Activated CD4-positive, alpha-beta T cell treated with anti-CD3 and anti-CD28 coated beads, Interleukin-2, amount 10 ng/mL, durations not matched to agents 24 days and 14 days (primary cell): ENCODE results near the gene PEAK3. TPM values are rescaled to one million over a fixed set of nuclear protein-coding genes. Genes with fewer than 3 reads are reported as not detected.
"Not testable (repeated sequence)": the region's sequence is repeated elsewhere in the genome, so short reads cannot be mapped to it uniquely, and the experiment has no call there.

Experiments used
- DNase-seq: peaks from one replicate; pipeline ENCODE4 v3.0.0; 2022
- H3K27ac Mint-ChIP-seq: one replicate; pipeline ENCODE4 v1.8.0; 2022; ENCODE audit warnings: mild to moderate bottlenecking, mixed read lengths
- H3K27me3 Mint-ChIP-seq: one replicate; pipeline ENCODE4 v1.8.0; 2022; ENCODE audit warnings: mixed read lengths
- H3K36me3 Mint-ChIP-seq: one replicate; pipeline ENCODE4 v1.8.0; 2022; ENCODE audit warnings: low read depth, mild to moderate bottlenecking, mixed read lengths
- H3K4me1 Mint-ChIP-seq: one replicate; pipeline ENCODE4 v1.8.0; 2021; ENCODE audit warnings: mixed read lengths
- H3K4me3 Mint-ChIP-seq: one replicate; pipeline ENCODE4 v1.8.0; 2022; ENCODE audit warnings: mild to moderate bottlenecking, moderate library complexity, mixed read lengths
- H3K9me3 Mint-ChIP-seq: one replicate; pipeline ENCODE4 v1.8.0; 2021; ENCODE audit warnings: mixed read lengths
- intact Hi-C: fragments of 100-400 bp; cut with micrococcal nuclease; formaldehyde crosslinking; loops from one replicate; pipeline ENCODE4 v1.15.1; 2023
- total RNA-seq: library from RNA; stranded (reverse); gene quantifications from 2 replicates; pipeline ENCODE4 v1.2.3, GENCODE V29; 2022

The PEAK3 gene
- total RNA-seq, 1 donor from 2014 or later, result 0.09 TPM

- Mint-ChIP-seq H3K9me3 (no peaks in the 10 kb centered on the region), H3K36me3 (peaks cover 12% of the 10 kb centered on the region), H3K4me1 (peaks cover 22% of the 10 kb centered on the region), H3K27me3 (no peaks in the 10 kb centered on the region), H3K4me3 (peak overlapping the region; percentile 85), H3K27ac (peak overlapping the region; percentile 90)
- intact Hi-C loops, result loop anchor here (5.0 kb wide), 1 partner anchor 38 kb away; the partner anchor contains the start of genes LSM7 and SPPL2B
- DNase-seq, result no peak
Observed at GRCh38 chr19:2288818-2289713, 7.1 kb upstream of the PEAK3 start.

DNA sequence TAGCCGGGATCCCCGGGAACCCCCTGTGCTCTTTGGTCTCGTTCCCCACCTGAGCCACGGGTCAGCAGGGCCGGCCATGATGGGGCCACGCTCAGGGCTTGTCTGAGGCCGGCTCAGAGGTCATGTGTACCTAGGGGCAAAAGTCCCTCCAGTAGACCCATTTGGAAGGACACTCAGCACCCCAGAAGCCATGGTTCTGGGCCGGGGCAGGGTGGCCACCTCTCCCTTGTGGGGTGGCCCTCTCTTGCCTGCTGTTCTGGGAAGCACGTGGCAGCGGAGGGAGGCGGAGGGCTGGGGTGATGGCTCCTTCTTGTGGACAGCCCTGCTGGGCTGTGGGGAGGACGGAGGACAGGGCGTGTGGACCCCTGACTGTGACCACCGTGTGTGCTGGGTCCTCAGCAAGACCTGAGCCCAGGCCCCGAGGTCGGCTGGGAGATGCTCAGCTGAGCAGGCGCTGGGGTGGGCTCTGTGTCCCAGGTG is 6.4 kb upstream of the PEAK3 start:
- H3K27me3 Mint-ChIP-seq, result no peaks in the 10 kb centered on the region
- peak overlapping the region; percentile 85 for H3K4me3 Mint-ChIP-seq
- H3K27ac Mint-ChIP-seq, result peak overlapping the region; percentile 90
- H3K36me3 Mint-ChIP-seq, result peaks cover 8% of the 10 kb centered on the region
- no peak for DNase-seq
- H3K4me1 Mint-ChIP-seq, result peaks cover 20% of the 10 kb centered on the region
- H3K9me3 Mint-ChIP-seq, result no peaks in the 10 kb centered on the region
- intact Hi-C loops, result loop anchor here (5.0 kb wide), 1 partner anchor 39 kb away; the partner anchor contains the start of genes LSM7 and SPPL2B

DNA sequence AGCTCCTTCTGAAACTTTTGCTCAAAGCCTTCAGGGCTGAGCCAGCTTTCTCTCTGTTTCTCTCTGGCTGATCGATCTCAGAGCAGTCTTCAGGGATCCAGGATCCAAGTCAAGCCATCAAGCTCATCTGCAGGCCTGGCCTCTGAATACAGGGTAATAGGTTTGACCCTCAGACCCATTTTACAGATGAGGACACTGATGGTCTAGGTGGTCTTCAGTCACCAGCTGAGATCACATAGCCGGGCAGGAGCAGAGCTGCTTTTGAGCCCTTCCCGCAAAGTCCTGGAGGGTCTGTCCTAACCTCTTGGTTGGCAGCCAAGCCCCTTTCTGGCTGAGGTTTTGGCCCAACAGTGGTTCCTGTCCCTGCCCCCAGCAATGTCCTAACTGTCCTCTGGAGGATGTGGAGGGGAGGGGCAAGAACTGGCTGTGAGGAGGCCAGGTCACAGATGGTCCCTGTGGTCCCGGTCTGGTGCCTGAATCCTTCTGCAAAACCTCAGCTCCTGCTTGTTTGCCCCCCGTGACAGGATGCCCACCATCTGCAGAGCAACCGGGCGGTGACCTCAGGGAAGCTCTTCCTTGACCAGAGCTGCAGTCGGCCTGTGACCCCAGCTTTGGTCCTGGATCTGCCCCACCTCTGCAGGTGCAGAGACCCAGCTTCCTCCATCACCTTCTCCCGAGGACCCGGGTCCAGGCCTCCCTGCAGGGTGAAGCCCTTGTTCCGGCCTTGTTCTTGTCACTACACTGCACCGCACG is 5.8 kb upstream of the PEAK3 start:
- peaks cover 5% of the 10 kb centered on the region for H3K36me3 Mint-ChIP-seq
- peaks cover 19% of the 10 kb centered on the region for H3K4me1 Mint-ChIP-seq
- intact Hi-C loops, result loop anchor here (5.0 kb wide), 1 partner anchor 40 kb away; the partner anchor contains the start of genes LSM7 and SPPL2B
- peaks cover under 1% of the 10 kb centered on the region for H3K27me3 Mint-ChIP-seq
- peak overlapping the region; percentile 90 for H3K27ac Mint-ChIP-seq
- no peak for DNase-seq
- no peak overlapping the region for H3K4me3 Mint-ChIP-seq
- no peaks in the 10 kb centered on the region for H3K9me3 Mint-ChIP-seq

GRCh38 chr19:2286402-2287140 is 4.6 kb upstream of the PEAK3 start:
- Mint-ChIP-seq H3K27me3 (peaks cover 2% of the 10 kb centered on the region), H3K4me3 (no peak overlapping the region), H3K27ac (no peak overlapping the region), H3K4me1 (peaks cover 26% of the 10 kb centered on the region), H3K36me3 (peaks cover 2% of the 10 kb centered on the region), H3K9me3 (no peaks in the 10 kb centered on the region)
- no peak for DNase-seq
- intact Hi-C loops, result loop anchor here (5.0 kb wide), 1 partner anchor 41 kb away; the partner anchor contains the start of genes LSM7 and SPPL2B

DNA sequence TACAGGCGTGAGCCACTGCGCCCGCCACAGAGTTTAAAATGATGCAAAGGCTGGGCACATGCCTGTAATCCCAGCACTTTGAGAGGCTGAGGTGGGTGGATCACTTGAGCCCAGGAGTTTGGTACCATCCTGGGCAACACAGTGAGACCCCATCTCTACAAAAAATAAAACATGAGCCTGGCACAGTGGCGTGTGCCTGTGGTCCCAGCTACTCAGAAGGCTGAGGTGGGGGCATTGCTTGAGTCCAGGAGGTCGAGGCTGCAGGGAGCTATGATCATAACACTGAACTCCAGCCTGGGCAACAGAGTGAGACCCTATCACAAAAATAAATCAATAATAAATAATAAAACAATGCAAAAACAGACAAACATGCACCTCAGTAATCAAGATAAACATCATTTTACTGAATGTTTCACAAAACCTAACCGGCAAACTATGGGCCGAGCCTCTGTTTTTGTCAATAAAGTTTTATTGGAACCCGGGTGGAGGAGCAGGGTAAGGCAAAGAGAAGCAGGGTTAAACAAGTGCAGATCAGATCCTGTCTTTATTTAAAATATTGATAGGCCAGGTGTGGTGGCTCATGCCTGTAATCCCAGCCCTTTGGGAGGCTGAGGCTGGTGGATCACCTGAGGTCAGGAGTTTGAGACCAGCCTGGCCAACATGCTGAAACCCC is 2.0 kb upstream of the PEAK3 start:
- H3K4me1 Mint-ChIP-seq, result peaks cover 18% of the 10 kb centered on the region
- intact Hi-C loops, result no loop called here
- DNase-seq, result no peak
- no peaks in the 10 kb centered on the region for H3K9me3 Mint-ChIP-seq
- no peak overlapping the region for H3K27ac Mint-ChIP-seq
- H3K27me3 Mint-ChIP-seq, result peaks cover 2% of the 10 kb centered on the region
- H3K4me3 Mint-ChIP-seq, result no peak overlapping the region
- H3K36me3 Mint-ChIP-seq, result peaks cover 2% of the 10 kb centered on the region

- no peak for DNase-seq
- H3K4me3 Mint-ChIP-seq, result peak overlapping the region; percentile 38
- peaks cover 2% of the 10 kb centered on the region for H3K27me3 Mint-ChIP-seq
- no peak overlapping the region for H3K27ac Mint-ChIP-seq
- intact Hi-C loops, result no loop called here
- peaks cover 7% of the 10 kb centered on the region for H3K4me1 Mint-ChIP-seq
- no peaks in the 10 kb centered on the region for H3K36me3 Mint-ChIP-seq
- no peaks in the 10 kb centered on the region for H3K9me3 Mint-ChIP-seq
Observed at GRCh38 chr19:2282862-2283237, 875 bp upstream of the PEAK3 start.

GRCh38 chr19:2281265-2282061 is 512 bp downstream of the PEAK3 start:
- DNase-seq, H3K36me3 Mint-ChIP-seq, intact Hi-C loops, H3K27ac Mint-ChIP-seq, H3K27me3 Mint-ChIP-seq, H3K9me3 Mint-ChIP-seq: not testable (repeated sequence)
- H3K4me1 Mint-ChIP-seq, result peaks cover 11% of the 10 kb centered on the region
- H3K4me3 Mint-ChIP-seq, result peak overlapping the region; percentile 73

GRCh38 chr19:2280633-2281264 is 1.2 kb downstream of the PEAK3 start:
- DNase-seq, result no peak
- Mint-ChIP-seq H3K9me3 (no peaks in the 10 kb centered on the region), H3K27ac (no peak overlapping the region), H3K27me3 (peaks cover 2% of the 10 kb centered on the region), H3K4me1 (peaks cover 11% of the 10 kb centered on the region), H3K36me3 (no peaks in the 10 kb centered on the region), H3K4me3 (no peak overlapping the region)
- intact Hi-C loops, result no loop called here

GRCh38 chr19:2278459-2279158 is 3.4 kb downstream of the PEAK3 start:
- DNase-seq, result peak; percentile 58
- H3K36me3 Mint-ChIP-seq, result peaks cover 12% of the 10 kb centered on the region
- H3K9me3 Mint-ChIP-seq, result no peaks in the 10 kb centered on the region
- H3K4me3 Mint-ChIP-seq, result no peak overlapping the region
- intact Hi-C loops, result loop anchor here (10.0 kb wide), 1 partner anchor 116 kb away; no protein-coding TSS in a partner anchor
- H3K4me1 Mint-ChIP-seq, result peaks cover 23% of the 10 kb centered on the region
- H3K27me3 Mint-ChIP-seq, result peaks cover 2% of the 10 kb centered on the region
- no peak overlapping the region for H3K27ac Mint-ChIP-seq

GRCh38 chr19:2277138-2277537 is 4.8 kb downstream of the PEAK3 start:
- H3K4me3 Mint-ChIP-seq, result no peak overlapping the region
- H3K27ac Mint-ChIP-seq, result no peak overlapping the region
- no peaks in the 10 kb centered on the region for H3K27me3 Mint-ChIP-seq
- H3K9me3 Mint-ChIP-seq, result no peaks in the 10 kb centered on the region
- intact Hi-C loops, result loop anchor here (10.0 kb wide), 1 partner anchor 118 kb away; no protein-coding TSS in a partner anchor
- peaks cover 22% of the 10 kb centered on the region for H3K36me3 Mint-ChIP-seq
- peaks cover 26% of the 10 kb centered on the region for H3K4me1 Mint-ChIP-seq
- no peak for DNase-seq

- no peak overlapping the region for H3K4me3 Mint-ChIP-seq
- H3K4me1 Mint-ChIP-seq, result peaks cover 25% of the 10 kb centered on the region
- intact Hi-C loops, result loop anchor here (10.0 kb wide), 1 partner anchor 118 kb away; no protein-coding TSS in a partner anchor
- H3K36me3 Mint-ChIP-seq, result peaks cover 26% of the 10 kb centered on the region
- no peak overlapping the region for H3K27ac Mint-ChIP-seq
- H3K27me3 Mint-ChIP-seq, result no peaks in the 10 kb centered on the region
- no peaks in the 10 kb centered on the region for H3K9me3 Mint-ChIP-seq
- DNase-seq, result no peak
Observed at GRCh38 chr19:2276429-2276986, 5.5 kb downstream of the PEAK3 start.
